Ascending aorta (tissue), 2 donors: ENCODE measurements around the gene CATSPERE. TPM values are rescaled to one million over a fixed set of nuclear protein-coding genes. Genes with fewer than 3 reads are reported as not detected.

Experiments
- DNase-seq, 2 donors: peaks; one replicate each; pipeline ENCODE4 v3.0.0-alpha.2; 2019; ENCODE audit warnings: low spot score in 2 of 2
- H3K27ac ChIP-seq, 2 donors: fragments of 200-600 bp; sonication (generic); one replicate each; pipeline ENCODE4 v1.5.1; 2016 to 2017; ENCODE audit warnings: mild to moderate bottlenecking in 1 of 2
- H3K27me3 ChIP-seq: fragments of 200-600 bp; sonication (generic); one replicate; pipeline ENCODE4 v1.5.1; 2017
- H3K36me3 ChIP-seq, 2 donors: fragments of 200-600 bp; sonication (generic); one replicate each; pipeline ENCODE4 v1.5.1; 2016
- H3K4me1 ChIP-seq, 2 donors: fragments of 200-600 bp; sonication (generic); one replicate each; pipeline ENCODE4 v1.5.1; 2016 to 2017; ENCODE audit warnings: mild to moderate bottlenecking in 1 of 2
- H3K4me3 ChIP-seq, 2 donors: fragments of 200-600 bp; sonication (generic); one replicate each; pipeline ENCODE4 v1.5.1; 2016 to 2017; ENCODE audit warnings: mild to moderate bottlenecking in 1 of 2
- H3K9me3 ChIP-seq, 2 donors: fragments of 200-600 bp; sonication (generic); one replicate each; pipeline ENCODE4 v1.5.1; 2016
- CTCF ChIP-seq, 3 experiments: fragments of 200-600 bp in 2 of 3; fragments of 450-650 bp in 1 of 3; sonication (generic) in 2 of 3; IDR thresholded peaks; one replicate each; pipeline ENCODE4 v1.5.1; 2016 to 2019; ENCODE audit warnings: antibody characterized with exemption in 3 of 3, mild to moderate bottlenecking in 1 of 3, moderate library complexity in 1 of 3
- intact Hi-C: fragments of 100-400 bp; cut with DNase I; formaldehyde crosslinking; loops from one replicate; pipeline ENCODE4 v1.15.1; 2023
- total RNA-seq: library from RNA; depleted of rRNA; stranded (reverse); fragments of >200 nt; gene quantifications from one replicate; pipeline ENCODE4 v1.1.0, GENCODE V29; 2016

The CATSPERE gene
- total RNA-seq, 1 donor from 2014 or later, result not detected

DNA sequence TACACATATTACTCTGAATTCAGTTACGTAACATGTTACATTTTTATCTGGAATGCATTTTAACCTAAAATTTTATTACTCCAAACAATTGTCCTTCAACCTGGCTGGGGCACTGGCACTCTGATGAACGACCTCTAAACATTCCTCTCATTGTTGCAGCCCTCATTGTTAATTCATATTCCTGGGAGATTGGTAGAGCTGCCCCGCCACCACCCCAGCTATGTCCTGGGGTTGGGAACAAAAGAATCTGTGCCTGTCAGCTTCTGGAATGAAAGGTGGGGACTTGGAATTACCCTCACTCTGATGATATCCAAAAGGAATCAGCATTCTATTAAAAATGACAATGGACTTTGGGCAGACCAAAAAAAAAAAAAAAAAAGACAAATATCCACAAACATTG is 153.8 kb downstream of the CATSPERE start:
- no peaks in the 10 kb centered on the region for H3K9me3 ChIP-seq
- intact Hi-C loops, result no loop called here
- no peaks in the 10 kb centered on the region for H3K27me3 ChIP-seq
- H3K4me3 ChIP-seq, result no peak overlapping the region
- TF ChIP-seq CTCF (IDR thresholded peaks at IDR 0.05), result no peak
- no peaks in the 10 kb centered on the region for H3K36me3 ChIP-seq
- no peak overlapping the region for H3K27ac ChIP-seq
- H3K4me1 ChIP-seq, result no peaks in the 10 kb centered on the region
- no peak for DNase-seq

DNA sequence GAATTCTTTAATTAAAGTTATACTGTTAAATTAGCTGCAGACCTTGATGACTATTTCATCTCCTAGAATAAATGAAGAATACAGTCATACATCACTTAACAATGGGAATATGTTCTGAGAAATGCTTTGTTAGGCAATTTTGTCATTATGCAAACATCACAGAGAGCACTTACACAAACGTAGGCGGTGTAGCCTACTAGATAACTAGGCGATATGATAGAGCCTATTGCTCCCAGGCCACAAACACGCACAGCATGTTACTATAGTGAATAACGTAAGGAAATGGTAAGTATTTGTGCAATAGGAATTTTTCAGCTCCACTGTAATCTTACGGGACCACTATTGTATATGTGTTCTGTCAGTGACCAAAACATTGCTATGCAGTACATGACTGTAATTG is 154.2 kb downstream of the CATSPERE start:
- no peaks in the 10 kb centered on the region for H3K9me3 ChIP-seq
- intact Hi-C loops, result no loop called here
- DNase-seq, result no peak
- no peaks in the 10 kb centered on the region for H3K36me3 ChIP-seq
- no peak for TF ChIP-seq CTCF (IDR thresholded peaks at IDR 0.05)
- no peaks in the 10 kb centered on the region for H3K27me3 ChIP-seq
- H3K27ac ChIP-seq, result no peak overlapping the region
- no peaks in the 10 kb centered on the region for H3K4me1 ChIP-seq
- no peak overlapping the region for H3K4me3 ChIP-seq

DNA sequence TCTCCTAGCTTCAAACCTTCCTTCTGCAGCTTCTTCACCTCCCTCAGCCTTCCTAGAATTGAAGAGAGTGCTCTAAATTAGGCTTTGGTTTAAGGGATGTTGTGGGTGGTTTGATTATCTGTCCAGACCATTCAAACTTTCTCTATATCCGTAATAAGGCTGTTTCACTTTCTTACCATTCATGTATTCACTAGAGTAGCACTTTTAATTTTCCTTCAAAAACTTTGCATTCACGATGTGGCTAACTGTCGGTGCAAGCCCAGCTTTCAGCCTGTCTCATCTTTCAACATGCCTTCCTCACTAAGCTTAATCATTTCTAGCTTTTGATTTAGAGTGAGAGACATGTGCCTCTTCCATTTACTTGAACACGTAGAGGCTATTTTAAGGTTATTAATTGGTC is 165.6 kb downstream of the CATSPERE start:
- no peak overlapping the region for H3K27ac ChIP-seq
- H3K36me3 ChIP-seq, result no peaks in the 10 kb centered on the region
- no peaks in the 10 kb centered on the region for H3K27me3 ChIP-seq
- no peak for TF ChIP-seq CTCF (IDR thresholded peaks at IDR 0.05)
- no peak for DNase-seq
- no peaks in the 10 kb centered on the region for H3K9me3 ChIP-seq
- no peaks in the 10 kb centered on the region for H3K4me1 ChIP-seq
- no peak overlapping the region for H3K4me3 ChIP-seq
- intact Hi-C loops, result no loop called here

GRCh38 chr1:244628789-244629188 is 167.7 kb downstream of the CATSPERE start:
- Histone ChIP-seq H3K27ac (no peak overlapping the region), H3K9me3 (no peaks in the 10 kb centered on the region), H3K36me3 (no peaks in the 10 kb centered on the region), H3K4me1 (no peaks in the 10 kb centered on the region), H3K4me3 (no peak overlapping the region), H3K27me3 (no peaks in the 10 kb centered on the region)
- intact Hi-C loops, result no loop called here
- no peak for TF ChIP-seq CTCF (IDR thresholded peaks at IDR 0.05)
- DNase-seq, result no peak

- H3K36me3 ChIP-seq, result no peaks in the 10 kb centered on the region
- H3K9me3 ChIP-seq, result no peaks in the 10 kb centered on the region
- H3K4me3 ChIP-seq, result no peak overlapping the region
- H3K27ac ChIP-seq, result no peak overlapping the region
- no peak for TF ChIP-seq CTCF (IDR thresholded peaks at IDR 0.05)
- no peaks in the 10 kb centered on the region for H3K27me3 ChIP-seq
- DNase-seq, result no peak
- intact Hi-C loops, result no loop called here
- H3K4me1 ChIP-seq, result no peaks in the 10 kb centered on the region
Measured at GRCh38 chr1:244633140-244633539, 172.1 kb downstream of the CATSPERE start.

DNA sequence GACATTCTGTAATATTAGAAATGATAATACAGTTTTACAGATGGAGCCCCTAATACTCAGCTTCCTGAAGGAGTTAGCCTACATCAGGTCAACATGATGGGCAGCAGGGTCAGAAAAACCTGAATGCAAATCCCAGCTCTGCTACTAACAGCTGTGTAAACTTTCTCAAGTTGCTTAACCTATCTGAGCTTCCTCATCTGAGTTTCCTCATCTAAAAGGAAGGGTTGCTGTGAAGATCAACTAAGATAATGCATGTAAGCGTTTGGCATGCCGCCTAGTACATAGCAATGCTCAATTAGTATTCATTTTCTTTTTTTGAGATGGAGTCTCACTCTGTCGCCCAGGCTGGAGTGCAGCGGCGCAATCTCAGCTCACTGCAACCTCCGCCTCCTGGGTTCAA is 173.5 kb downstream of the CATSPERE start:
- intact Hi-C loops, result no loop called here
- no peak for TF ChIP-seq CTCF (IDR thresholded peaks at IDR 0.05)
- DNase-seq, result no peak
- H3K36me3 ChIP-seq, result no peaks in the 10 kb centered on the region
- H3K27ac ChIP-seq, result no peak overlapping the region
- no peaks in the 10 kb centered on the region for H3K27me3 ChIP-seq
- no peak overlapping the region for H3K4me3 ChIP-seq
- H3K9me3 ChIP-seq, result no peaks in the 10 kb centered on the region
- H3K4me1 ChIP-seq, result no peaks in the 10 kb centered on the region
